ENCODE results near the gene PTCSC3. TPM values are rescaled to one million over a fixed set of nuclear protein-coding genes. Genes with fewer than 3 reads are reported as not detected.

The PTCSC3 gene
- total RNA-seq, 2 experiments from 2014 or later, result not detected

GRCh38 chr14:36181417-36181816 is 4.9 kb upstream of the PTCSC3 start:
- H3K36me3 Mint-ChIP-seq (ENCODE audit: low read depth), result no peaks in the 10 kb centered on the region
- no peak for TF ChIP-seq CTCF (IDR thresholded peaks at IDR 0.05)
- ChIA-PET POLR2A (interaction anchor here (0.7 kb wide), 1 partner anchor 109 kb away, joined by 3 read pairs; no protein-coding TSS in a partner anchor), CTCF (no interaction called here)
- H3K4me3 Mint-ChIP-seq, result no peak overlapping the region
- no peaks in the 10 kb centered on the region for H3K9me3 Mint-ChIP-seq
- ATAC-seq, result no peak
- H3K27ac Mint-ChIP-seq, result no peak overlapping the region
- intact Hi-C loops (cut with micrococcal nuclease), result no loop called here
- DNase-seq, result no peak
- H3K27me3 Mint-ChIP-seq, result no peaks in the 10 kb centered on the region
- no peaks in the 10 kb centered on the region for H3K4me1 Mint-ChIP-seq (ENCODE audit: low read depth)

GRCh38 chr14:36177489-36177888 is 967 bp upstream of the PTCSC3 start:
- no peaks in the 10 kb centered on the region for H3K36me3 Mint-ChIP-seq (ENCODE audit: low read depth)
- ATAC-seq (no peak), DNase-seq (no peak)
- no peaks in the 10 kb centered on the region for H3K4me1 Mint-ChIP-seq (ENCODE audit: low read depth)
- POLR2A ChIA-PET, result no interaction called here
- H3K4me3 Mint-ChIP-seq, result no peak overlapping the region
- peaks cover 1% of the 10 kb centered on the region for H3K27me3 Mint-ChIP-seq
- CTCF ChIA-PET, result no interaction called here
- TF ChIP-seq CTCF (IDR thresholded peaks at IDR 0.05), result no peak
- intact Hi-C loops (cut with micrococcal nuclease), result no loop called here
- H3K27ac Mint-ChIP-seq, result no peak overlapping the region
- H3K9me3 Mint-ChIP-seq, result no peaks in the 10 kb centered on the region

GRCh38 chr14:36174767-36175424 is 1.6 kb downstream of the PTCSC3 start:
- no peaks in the 10 kb centered on the region for H3K4me1 Mint-ChIP-seq (ENCODE audit: low read depth)
- CTCF ChIA-PET, result interaction anchor here (1.1 kb wide), 1 partner anchor 105 kb away, joined by 3 read pairs; no protein-coding TSS in a partner anchor

GRCh38 chr14:36173161-36173560 is 3.4 kb downstream of the PTCSC3 start:
- DNase-seq, result no peak
- intact Hi-C loops (cut with micrococcal nuclease), result no loop called here
- ATAC-seq, result no peak
- Mint-ChIP-seq H3K9me3 (no peaks in the 10 kb centered on the region), H3K4me1 (ENCODE audit: low read depth) (no peaks in the 10 kb centered on the region), H3K36me3 (ENCODE audit: low read depth) (no peaks in the 10 kb centered on the region), H3K27me3 (peaks cover 8% of the 10 kb centered on the region), H3K4me3 (no peak overlapping the region), H3K27ac (no peak overlapping the region)
- CTCF ChIA-PET, result no interaction called here
- TF ChIP-seq CTCF (IDR thresholded peaks at IDR 0.05), result no peak
- POLR2A ChIA-PET, result no interaction called here

More at GRCh38 chr14:36174767-36175424, 1.6 kb downstream of the PTCSC3 start:
- H3K27me3 Mint-ChIP-seq, result peaks cover 3% of the 10 kb centered on the region
- no peaks in the 10 kb centered on the region for H3K36me3 Mint-ChIP-seq (ENCODE audit: low read depth)
- H3K27ac Mint-ChIP-seq, result no peak overlapping the region
- ATAC-seq (no peak), DNase-seq (no peak)
- intact Hi-C loops (cut with micrococcal nuclease), result no loop called here
- TF ChIP-seq CTCF (IDR thresholded peaks at IDR 0.05), result no peak
- H3K4me3 Mint-ChIP-seq, result no peak overlapping the region
- no peaks in the 10 kb centered on the region for H3K9me3 Mint-ChIP-seq
- POLR2A ChIA-PET, result no interaction called here

- Mint-ChIP-seq H3K27ac (no peak overlapping the region), H3K9me3 (no peaks in the 10 kb centered on the region), H3K4me1 (ENCODE audit: low read depth) (no peaks in the 10 kb centered on the region), H3K4me3 (no peak overlapping the region), H3K36me3 (ENCODE audit: low read depth) (no peaks in the 10 kb centered on the region), H3K27me3 (peaks cover 8% of the 10 kb centered on the region)
- no peak for ATAC-seq
- CTCF ChIA-PET, result interaction anchor here (1.3 to 1.4 kb wide), 2 partner anchors 102 to 202 kb away, joined by 3 to 4 read pairs; no protein-coding TSS in a partner anchor
- intact Hi-C loops (cut with micrococcal nuclease), result no loop called here
- POLR2A ChIA-PET, result interaction anchor here (0.7 kb wide), 1 partner anchor 11 kb away, joined by 3 read pairs; no protein-coding TSS in a partner anchor
- no peak for DNase-seq
- no peak for TF ChIP-seq CTCF (IDR thresholded peaks at IDR 0.05)
Measured at GRCh38 chr14:36171607-36172006, 4.9 kb downstream of the PTCSC3 start.

Measured in activated CD8-positive, alpha-beta T cell treated with anti-CD3 and anti-CD28 coated beads for 36 hours (primary cell).